Right renal cortex interstitium (tissue), 3 donors: Measurements from ENCODE around the gene SEPTIN7. TPM values are rescaled to one million over a fixed set of nuclear protein-coding genes. Genes with fewer than 3 reads are reported as not detected.

Source experiments
- DNase-seq, 3 donors: peaks; one replicate each; pipeline ENCODE4 v3.0.0-alpha.2; 2013; ENCODE audit warnings: low read depth in 3 of 3, low spot score in 2 of 3
- polyA plus RNA-seq, 3 donors: library from polyadenylated mRNA; unstranded; fragments of 120-200 nt; gene quantifications; one replicate each; pipeline ENCODE4 v1.2.1, GENCODE V29; 2013; ENCODE audit not compliant: insufficient read length in 3 of 3

Gene SEPTIN7
- polyA plus RNA-seq, 3 donors: 451 to 472 (median 468) TPM

DNA sequence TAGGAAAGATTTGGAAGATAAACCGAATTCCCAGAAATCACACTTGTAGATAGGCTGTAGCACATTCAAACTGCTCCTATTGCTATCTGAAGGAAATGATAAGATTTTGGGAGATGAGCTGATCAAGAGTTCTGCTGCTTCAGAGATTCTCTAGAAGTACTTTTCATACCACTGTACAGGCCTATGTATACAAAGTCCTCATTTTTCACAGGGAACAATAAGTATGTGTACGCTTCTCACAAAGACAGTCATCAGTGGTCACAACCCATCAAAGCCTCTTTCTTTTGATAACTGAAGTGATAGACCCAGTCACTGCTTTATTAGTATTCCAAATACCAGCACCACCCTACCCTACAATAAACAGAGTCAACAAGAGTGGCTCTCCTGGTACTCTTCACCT is 15.6 kb upstream of the SEPTIN7 start:
- no peak for DNase-seq

DNA sequence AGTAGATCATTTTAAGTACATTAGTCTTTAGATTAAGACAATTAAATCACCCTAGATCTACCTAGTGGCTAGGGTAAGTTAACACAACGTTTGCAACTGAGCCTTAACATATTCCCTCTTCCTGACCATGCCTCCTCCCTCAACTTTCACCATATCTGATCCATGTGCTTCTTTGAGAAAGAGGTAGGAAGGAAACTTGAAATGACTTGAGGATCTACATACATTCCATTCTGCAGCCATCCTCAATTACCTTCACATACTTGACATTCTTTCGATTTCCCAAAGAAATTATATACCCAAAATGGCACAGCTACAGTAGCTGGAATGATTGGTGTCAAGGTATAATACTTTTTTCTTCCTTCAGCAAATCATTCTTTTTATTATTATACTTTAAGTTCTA is 12.9 kb upstream of the SEPTIN7 start:
- DNase-seq: no peak

DNA sequence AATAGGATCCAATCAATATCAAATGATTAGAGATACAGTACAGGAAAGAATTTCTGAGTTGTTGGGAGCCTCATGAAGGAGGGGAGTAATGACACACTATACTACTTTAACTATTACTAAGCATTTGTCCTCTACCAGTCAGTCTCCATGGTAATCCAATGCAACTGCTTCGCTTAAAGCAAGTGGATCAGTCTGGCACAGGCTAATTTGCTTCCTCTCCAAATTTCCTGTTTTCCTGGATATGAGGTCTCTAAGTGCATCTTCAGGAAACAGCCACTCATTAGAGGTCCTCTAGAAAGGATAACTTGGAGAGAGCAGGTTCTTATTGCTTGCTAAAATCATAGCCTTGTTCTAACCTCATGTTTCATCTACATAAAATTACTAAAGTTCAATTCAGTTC is 8.4 kb upstream of the SEPTIN7 start:
- DNase-seq: no peak

DNA sequence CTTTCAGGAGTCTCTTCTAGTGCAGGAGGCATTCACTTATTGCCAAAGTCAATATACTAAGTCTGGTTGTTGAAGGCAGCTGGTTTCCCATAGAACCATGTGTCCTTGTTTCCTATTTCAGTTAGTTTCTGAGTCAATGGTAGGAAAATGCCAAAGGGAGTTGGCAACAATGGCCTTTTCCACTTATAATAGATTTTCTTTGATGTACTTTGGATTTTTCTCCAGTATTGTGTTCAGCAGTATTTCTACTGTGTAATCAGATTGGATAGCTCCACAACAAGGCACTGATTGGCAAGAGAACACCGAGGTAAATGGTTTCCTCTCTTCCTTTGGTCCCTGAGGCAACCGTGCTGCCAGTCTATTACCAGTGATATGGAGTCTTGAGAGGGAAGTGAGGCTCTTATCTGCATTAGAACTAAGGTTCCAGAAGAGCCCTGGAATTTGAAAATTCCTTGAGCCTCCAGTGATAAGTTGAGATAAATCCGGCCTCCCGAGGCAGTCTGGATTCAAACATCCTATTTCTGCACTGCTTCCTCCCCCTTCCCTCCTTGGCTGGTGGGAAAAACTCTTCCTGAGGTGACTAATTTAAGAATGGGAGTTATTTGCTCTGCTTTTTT is 7.9 kb upstream of the SEPTIN7 start:
- DNase-seq: no peak

DNA sequence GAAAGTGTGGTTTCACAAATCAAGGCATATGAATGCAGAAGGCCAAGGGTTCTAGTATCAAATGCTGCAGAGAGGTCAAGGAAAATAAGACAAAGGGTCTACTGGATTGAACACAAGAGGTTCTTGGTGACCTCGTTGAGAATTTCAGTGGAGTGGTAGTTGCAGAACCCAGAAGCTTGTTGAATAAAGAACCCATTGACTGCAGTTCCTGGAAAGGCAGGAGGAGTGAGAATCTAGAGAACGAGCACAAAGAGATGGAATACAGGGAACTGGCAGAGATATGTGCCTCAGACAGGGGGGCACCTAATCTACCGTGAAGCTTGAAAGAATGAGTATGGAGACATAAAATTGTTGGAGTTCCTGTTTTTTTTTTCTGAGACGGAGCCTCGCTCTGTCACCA is 3.5 kb upstream of the SEPTIN7 start:
- no peak for DNase-seq

DNA sequence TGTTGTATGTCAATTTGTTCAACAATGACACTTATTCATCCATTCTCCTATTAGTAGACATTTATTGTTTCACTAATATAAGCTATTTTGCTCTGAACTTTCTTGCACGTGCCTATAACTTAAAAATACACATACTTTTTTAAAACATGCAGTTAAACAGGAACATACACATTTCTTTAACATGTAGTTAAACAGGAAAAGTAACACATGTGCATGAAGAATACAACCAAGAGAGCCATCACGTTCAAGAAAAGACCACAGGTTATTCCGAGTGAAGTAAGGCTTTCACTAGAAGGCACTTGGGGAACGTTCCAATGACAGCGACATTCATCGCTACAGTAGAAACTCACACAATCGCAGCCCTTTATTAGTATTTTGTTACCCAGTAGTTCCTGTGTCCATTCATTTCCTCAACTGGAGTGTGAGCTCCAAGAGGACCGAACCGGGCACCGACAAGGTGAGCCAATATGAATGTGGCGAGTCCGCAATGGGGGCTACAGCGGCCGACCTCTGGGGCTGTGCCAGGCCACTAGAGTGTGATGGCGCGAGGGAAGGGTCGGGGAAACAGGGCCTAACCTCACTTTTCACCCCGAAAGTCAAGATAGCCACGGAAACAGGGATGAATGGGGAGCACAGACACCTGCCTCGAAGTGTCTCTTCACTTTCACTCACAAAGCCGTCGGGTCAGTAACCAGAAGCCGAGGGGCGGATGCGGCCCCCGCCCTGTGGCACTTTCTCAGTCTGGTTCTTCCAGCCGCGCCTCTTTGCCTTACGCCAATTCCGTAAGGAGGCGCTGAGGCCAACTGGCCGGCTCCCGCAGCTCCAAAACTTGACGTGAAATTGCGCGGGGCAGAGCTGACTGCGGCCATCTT is 775 bp upstream of the SEPTIN7 start:
- peak in 2 of 3 donors; percentile 88 to 90 for DNase-seq

DNA sequence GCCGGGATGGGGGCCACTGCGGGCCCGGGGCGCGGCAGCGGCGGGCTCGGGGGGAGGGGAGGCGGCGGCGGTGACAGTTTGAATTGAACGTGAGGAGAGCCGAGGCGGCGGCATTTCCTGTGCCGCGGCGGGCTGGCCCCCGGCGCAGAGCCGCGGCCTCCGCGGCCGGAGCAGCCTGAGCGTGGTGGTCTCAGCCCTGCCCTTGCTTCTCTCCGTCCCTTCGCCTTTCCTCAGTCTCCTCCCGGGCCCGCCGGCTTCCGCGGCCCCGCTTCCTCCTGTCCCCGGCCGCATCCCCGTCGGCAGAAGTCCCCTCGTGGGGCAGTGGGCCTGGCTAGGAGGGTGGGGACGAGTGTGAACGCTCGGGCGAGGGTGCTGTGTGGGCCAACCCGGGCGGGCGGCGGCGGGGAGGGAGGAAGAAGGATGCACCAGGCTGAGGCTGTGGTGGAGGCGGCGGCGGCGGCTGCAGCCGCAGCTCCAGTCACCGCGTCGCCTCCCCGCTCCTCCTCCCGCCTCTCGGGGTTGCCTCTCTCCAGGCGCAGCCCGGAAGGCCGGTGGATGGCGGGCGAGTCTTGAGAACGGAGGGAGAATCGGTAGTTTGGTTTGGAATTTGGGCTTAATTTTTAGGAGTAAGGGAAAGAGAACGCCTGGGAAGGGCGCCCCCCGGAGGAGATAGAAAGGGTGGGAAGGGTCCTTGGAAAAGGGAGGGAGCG is 690 bp downstream of the SEPTIN7 start:
- DNase-seq: peak; percentile 38 to 71 (median 58)

DNA sequence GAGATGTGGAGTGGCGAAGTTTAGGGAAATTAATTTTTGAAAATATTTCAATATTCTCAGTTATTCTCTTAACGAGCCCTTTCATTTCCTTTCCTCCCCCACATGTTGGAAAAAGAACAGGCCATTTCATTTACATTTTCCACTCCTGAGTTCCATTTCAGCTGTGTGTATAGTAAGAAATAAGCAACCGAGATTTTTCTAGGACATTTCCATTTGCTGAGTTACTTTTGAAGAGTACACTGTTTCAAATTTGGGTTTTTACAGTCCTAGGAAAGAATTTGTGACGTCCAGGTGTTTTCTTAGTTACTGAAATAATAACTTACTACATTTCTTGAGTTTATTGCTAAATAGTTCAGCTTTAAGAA is 1.2 kb downstream of the SEPTIN7 start:
- no peak for DNase-seq

DNA sequence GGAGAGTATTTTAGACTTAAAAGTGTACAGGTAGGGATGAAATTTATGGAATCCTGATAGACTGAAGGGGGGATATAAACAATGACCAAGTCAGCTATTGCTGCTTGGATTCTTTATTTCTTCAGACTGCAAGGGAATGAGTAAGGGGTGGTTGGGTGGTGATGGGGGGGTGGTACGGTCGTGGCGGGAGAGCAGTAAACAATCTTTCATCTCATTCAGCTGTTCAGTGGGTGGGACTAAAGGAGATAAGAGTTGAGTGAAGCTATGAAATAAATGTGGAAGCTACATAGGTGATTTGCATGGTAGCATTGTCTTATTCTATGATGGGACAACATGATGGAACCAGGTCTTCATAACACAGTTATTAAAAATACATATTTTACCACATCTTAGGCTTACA is 1.8 kb downstream of the SEPTIN7 start:
- no peak for DNase-seq

DNA sequence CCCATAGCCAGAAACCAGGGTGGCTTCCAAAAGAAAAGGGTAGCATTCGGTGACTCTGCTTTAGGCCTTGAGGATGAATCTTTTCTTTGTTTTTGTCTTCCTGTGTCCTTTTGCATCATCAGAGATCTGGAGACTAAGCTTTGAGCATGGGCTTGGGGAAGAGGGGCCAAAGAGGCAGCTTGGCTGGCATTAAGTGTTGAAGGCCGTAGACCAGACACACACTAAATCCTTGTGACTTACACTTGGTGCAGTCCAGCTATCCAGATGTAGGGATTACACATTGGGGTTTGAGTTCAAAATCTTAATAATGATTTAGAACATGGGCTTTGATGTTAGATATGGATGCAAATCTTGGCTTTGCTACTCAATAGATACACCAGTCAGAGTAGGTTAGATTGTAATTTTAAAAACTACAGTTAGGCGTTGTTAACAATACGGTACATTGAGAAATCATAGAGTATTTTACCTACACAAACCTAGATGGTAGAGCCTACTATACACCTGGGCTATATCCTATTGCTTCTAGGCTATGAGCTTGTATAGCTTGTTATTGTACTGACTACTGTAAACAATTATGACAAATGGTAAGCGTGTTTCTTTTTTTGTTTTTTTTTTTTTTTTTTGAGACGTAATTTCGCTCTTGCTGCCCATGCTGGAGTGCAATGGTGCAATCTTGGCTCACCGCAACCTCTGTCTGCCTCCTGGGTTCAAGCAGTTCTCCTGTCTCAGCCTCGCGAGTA is 3.5 kb downstream of the SEPTIN7 start:
- DNase-seq: no peak

DNA sequence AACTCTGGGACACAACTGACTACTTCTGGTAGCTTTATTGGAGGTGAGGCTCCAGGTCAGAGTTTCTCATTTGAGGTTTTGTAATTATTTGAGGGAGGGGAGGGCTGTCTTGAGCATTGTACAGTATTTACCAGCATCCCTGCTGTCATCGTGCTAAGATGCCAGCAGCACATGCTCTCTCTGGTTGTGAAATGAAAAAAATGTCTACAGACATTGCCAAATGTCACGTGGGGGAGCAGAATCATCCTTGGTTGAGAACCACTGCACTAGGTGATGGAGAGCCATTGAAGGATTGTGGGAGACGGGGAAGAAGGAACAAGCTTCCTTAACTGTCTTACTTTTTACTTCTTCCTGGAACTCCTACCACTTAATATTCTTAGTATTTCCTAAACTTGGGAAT is 5.0 kb downstream of the SEPTIN7 start:
- DNase-seq: no peak

DNA sequence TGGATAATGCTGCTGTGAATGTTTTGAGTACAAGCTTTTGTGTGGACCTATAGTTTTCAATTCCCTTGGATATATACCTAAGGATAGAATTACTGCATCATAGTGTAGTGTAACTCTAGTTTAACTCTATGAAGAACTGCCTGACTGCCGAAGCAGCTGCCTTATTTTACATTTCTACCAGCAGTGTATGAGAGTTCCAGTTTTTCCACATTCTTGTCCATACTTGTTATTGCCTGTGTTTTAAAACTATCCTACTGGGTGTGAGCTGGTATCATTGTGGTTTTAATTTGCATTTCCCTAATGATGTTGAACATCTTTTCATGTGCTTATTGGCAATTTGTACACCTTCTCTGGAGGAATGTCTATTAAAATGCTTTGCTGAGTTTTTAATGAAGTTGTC is 15.7 kb downstream of the SEPTIN7 start:
- DNase-seq: no peak

DNA sequence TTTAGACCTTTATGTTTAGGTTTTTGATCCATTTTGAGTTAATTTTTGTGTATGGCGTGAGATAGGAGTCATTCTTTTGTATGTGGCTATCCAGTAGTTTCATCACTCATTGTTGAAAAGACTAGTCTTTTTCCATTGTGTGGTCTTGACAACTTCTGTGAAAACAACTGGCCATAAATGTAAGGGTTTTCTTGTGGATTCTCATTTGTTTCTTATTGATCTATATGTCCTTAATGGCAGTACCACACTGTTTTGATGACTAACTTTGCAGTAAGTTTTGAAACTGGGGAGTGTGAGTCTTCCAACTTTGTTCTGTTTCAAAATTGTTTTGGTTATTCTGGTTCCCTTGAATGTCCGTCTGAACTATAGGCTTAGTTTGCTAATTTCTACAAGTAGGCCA is 16.3 kb downstream of the SEPTIN7 start:
- no peak for DNase-seq

DNA sequence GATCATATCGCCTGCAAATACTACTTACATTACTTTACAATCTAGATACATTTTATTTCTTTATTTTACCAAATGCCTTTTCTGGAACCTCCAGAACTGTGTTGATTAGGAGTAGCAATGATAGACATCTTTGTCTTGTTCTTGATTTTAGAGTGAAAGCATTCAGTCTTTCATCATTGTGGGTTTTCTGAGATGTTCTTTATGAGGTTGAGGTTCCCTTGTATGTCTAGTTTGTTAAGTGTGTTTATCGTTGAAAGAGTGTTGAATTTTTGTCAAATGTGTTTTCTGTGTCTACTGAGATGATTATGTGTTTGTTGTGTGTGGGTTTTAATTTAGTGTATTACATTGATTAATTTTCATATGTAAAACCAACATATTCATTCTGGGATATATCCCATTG is 17.1 kb downstream of the SEPTIN7 start:
- no peak for DNase-seq

DNA sequence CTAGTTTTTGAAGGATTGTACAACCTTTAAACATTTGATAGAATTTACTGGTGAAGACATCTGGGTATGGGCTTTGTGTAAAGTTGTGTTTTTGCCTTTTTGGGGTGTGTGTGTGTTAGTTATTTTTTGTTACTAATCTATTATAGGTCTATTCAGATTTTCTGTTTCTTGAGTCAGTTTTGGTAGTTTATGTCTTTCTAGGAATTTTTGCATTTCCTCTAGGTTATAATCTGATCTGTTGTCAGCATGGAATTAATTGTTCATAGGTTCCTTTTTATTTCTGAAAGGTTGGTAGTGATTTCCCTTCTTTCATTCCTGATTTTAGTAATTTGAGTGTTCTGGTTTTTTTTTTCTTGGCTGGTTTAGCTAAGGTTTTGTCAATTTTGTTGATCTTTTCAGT is 17.7 kb downstream of the SEPTIN7 start:
- DNase-seq: no peak

DNA sequence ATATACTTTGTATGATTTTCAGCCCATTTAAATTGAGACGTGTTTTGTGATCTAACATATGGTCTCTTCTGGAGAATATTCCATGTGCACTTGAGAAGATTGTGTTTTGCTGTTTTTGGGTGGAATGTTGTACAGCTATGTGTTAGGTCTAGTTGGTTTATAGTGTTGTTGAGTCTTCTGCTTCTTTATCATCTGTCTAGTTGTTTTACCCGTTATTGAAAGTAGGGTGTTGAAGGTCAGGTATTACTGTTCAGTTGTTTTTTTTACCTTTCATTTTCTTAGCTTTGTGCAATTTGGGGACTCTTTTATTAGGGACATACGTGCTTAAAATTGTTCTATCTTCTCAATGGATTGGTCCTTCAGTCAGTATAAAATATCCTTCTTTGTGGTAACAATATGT is 18.5 kb downstream of the SEPTIN7 start:
- DNase-seq: no peak

DNA sequence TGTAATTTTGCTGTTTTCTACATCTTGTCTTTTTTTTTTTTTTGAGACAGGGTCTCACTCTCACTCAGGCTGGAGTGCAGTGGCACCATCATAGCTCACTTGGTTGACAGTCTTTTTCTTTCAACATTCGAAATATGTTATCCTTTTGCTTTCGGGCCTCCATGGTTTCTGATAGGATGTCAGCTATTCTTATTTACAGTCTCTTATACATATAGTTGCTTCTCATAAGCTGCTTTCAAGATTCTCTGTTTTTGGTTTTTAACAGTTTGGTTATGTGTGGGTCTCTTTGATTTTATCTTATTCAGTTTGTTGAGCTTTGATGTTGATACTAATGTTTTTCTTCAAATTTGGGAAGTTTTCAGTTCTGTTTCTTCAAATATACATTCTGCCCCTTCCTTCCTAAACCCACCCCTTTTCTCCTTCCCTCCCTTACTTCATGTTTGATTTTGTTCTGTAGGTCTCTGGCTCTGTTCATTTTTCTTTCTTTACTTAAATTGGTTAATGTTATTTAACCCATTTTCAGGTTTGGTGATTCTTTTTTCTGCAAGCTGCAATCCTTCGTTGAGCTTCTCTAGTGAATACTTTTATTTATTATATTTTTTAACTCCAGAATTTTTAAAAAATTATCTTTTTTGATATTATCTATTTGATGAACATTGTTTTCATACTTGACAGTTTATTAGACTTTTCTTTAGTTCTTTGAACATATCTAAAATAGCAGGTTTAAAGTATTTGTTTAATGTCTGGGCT is 19.3 kb downstream of the SEPTIN7 start:
- no peak for DNase-seq

DNA sequence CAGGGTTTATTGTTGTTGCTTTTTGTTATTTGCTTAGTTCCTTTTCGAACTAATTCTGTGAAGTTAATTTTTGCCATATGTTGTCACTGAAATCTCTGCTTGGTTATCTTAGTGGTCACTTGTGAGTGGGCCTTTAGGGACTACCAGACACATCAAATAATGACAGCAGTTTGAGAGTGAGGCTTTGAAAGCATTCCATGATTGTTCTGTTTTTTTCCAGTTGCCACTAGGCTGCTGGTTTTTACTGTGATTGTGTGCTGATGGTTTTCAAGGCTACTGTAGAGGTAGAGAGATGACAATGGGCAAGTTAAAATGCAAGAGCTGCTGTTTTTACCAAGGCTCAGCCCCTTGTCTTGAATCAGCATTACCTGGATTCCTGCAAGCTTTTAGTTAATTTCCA is 20.0 kb downstream of the SEPTIN7 start:
- no peak for DNase-seq

DNA sequence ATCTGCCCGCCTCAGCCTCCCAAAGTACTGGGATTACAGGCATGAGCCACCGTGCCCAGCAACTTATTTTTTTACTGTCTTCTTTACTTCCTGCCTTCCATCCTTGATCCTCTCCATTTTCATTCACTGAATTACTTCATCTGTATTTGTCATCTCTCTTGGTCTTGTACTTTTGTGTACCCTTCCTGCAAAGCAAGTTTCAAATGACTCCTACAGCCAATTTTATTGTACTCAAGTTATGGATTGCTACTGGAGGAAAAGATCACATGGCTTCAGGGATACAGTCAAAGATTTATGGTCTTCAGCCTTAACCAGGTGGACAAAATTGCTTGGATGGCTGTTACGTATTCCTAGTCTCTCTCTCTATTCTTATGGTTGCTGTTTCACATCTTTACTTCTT is 22.6 kb downstream of the SEPTIN7 start:
- no peak for DNase-seq

DNA sequence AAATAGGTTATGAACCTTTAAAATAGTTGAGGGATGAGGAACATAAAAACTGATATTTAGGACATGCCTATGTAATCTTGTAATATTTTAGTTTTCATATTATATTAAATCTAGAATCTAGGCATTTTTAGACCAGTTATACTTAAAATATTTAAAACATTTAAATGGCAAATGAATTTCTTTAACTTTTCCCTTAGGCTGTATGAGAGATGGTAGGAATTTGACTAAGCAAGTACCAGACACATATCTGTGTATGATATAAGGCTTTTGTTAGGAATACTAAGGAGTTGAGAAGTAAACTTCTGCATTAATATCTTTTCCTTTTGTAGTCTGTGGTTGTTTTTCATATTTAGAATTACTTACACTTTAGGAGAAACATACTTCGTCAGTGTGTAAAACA is 25.1 kb downstream of the SEPTIN7 start:
- DNase-seq: no peak
